Right renal cortex interstitium (tissue), 3 donors: ENCODE data around the gene TBX18. TPM values are rescaled to one million over a fixed set of nuclear protein-coding genes. Genes with fewer than 3 reads are reported as not detected.

Experiments used
- DNase-seq, 3 donors: peaks; one replicate each; pipeline ENCODE4 v3.0.0-alpha.2; 2013; ENCODE audit warnings: low read depth in 3 of 3, low spot score in 2 of 3
- polyA plus RNA-seq, 3 donors: library from polyadenylated mRNA; unstranded; fragments of 120-200 nt; gene quantifications; one replicate each; pipeline ENCODE4 v1.2.1, GENCODE V29; 2013; ENCODE audit not compliant: insufficient read length in 3 of 3

The TBX18 gene
- polyA plus RNA-seq, 3 donors: 6.5 to 8.7 (median 6.6) TPM

DNA sequence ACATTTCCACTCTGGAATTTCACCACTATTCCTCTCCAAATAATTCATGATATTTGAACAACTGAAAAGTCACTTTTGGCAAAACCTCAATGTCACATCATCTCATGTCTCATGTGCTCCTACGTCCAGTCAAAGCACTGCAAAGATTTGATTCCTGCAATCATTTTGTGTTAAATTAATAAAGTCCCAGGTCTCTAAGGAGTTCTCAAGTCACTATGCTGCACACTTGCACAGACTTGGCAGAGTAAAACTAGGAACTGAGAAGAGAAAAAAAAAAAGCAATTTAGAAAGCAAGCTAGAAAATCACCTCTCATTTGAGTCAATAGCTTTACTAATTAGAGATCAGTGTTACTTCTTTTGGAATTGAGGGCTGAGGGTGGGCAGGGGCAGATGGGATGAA, 11.2 kb downstream of the TBX18 start:
- no peak for DNase-seq

DNA sequence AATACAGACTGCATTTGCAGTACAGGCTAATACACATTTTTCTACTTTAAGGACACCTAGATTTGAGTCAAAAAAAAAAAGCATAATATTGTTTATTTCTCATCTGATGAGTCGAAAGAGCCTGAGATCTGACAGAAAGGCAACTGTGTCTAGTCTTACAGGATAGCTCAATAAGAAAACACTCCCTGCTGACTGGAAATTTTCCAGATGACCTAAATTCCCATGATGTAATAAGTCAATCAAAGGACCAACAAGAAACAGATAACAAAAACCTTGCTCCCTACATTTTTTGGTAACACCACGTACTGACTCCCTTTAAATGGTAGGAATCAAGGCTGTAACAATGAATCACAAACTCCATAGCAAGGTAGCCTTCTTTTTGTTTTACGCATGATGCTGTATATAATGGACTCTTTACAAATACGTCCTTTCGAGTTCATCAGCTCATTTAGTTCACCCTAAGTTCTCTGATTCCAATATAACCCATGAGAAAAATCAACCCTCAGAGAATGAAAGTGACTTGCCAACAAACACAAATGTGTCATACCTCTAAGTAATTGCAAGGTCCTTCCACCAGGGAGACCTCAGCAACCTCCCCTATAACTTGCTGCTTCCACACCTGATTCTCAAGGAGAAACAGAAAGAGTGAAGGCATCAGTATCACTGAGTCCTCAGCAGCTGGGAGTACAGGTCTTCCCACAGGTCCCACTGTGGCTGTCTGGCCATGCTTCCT, 12.1 kb downstream of the TBX18 start:
- no peak for DNase-seq

DNA sequence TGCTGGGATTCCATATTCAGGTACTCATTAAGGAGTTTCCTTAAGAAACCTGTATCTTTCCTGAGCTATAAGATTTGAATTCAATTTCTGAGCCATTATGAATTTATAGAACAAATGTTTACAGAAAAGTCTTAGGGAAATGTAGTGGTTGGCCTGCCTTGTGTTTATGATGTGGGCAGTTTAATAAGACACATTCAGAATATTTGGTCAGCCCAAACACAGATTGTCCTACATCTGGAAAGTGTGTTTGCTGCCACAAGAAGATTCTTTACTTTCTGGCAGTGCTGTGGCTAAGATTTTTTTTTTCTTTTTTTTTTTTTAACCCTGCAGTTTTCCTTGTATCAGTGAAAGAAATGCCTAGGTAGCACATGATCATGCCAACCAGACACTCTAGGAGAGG, 15.2 kb downstream of the TBX18 start:
- no peak for DNase-seq

DNA sequence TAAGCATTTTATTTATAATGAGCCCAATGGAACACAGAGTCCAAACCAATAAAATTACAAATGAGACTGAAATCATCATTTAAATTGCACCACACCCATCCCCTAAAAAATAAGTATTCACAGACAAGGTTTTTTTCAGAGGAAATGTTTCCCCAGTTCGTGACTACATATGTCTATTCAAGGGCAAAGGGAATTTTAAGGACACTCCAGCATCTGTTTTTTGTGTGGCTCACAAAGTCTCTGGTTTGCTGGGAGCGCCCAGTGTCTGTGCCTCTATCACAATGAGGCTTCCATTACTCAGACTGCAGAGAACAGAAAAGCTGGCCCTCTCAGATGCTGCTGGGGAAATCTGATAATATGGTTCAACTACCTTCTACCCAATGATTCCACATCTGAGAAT, 16.0 kb downstream of the TBX18 start:
- no peak for DNase-seq

DNA sequence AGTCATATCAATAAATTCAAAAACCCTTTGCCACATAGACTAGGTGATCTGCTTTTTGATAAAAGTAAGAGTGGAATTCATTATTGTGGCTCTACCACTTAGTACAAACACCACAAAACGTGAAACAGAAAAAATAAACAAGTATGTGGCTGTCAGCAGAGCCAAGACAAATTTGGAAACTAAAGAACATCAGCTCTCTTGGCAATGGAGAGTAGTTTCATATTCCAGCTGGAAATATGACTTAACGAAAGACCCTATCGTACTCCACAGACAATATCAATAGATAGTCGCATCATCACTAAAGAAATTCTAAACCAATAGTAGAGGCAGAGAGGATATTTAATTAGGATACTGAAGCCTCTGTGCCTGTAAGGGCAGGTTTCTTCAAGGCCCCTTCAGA, 20.8 kb downstream of the TBX18 start:
- DNase-seq: no peak

DNA sequence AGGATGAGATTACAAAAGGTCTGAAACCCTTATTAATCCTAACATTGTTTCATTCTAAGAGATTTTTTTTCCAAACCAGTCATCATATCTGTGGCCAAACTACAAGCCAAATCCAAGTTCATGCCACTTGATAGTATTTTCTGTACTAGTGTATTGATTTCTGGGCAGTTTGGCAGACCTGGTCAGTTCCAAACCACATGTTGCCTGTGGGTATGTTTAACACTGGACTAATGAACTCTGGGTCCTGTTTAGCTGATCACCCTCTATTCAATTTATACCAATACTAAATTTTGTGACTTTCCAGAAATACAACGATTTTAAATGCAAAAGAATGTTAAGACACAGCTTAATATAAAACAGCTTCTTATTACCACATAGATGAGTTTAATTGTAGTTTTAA, 24.0 kb downstream of the TBX18 start:
- no peak for DNase-seq

DNA sequence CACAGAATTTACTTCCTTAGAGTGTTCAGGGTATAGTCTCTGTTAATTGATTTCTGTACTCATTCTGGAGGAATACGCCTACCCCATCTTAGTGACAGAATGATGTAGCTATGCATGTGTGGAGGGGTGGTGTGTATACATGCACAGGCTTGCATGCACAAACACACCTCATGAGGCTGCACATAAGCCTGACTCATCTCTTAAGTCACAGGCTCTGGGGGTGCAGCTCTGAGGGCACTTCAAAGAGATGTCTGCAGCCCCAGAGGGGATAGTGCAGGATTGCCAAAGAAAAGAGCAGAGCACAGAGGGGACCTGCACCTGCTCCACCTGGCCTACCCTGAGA, 24.6 kb downstream of the TBX18 start:
- DNase-seq: no peak

DNA sequence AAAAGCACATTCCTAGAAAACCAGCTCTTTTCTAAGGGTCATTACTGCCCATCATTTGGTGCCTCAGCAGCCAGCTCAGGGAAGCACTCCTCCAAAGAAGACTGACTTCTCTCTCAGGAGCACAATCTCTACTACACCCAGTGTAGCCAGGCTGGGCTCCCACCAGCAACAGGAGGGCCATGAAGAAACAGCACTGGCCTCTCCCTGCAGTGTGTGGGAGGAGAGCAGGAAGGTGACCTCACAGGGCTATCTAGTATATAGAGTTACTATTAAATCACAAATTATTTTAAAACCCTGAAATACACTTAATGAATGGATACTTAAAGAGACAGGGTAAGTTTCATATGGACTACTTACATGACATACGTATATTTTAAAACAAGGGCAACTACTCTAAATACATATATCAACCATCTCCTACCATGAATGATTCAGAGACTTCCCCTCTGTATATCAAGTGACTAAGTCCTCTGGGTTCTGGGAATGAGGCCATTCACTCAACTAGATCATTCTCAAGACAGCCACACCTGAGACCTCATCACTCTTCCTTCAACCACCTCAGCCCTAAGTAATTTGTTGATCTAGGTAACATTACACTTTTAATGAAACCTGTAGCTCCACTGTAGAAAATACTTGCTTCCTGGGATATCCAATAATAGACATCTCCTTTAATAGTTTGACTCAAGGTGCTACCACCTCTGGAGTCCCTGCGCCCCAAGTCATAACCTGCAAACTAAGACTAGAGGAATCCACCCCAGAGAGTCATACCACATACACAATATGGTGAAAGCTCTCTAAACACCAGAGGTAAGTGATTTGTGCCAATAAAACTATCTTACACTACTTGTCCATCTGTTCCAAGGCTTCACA, 25.2 kb downstream of the TBX18 start:
- no peak for DNase-seq

DNA sequence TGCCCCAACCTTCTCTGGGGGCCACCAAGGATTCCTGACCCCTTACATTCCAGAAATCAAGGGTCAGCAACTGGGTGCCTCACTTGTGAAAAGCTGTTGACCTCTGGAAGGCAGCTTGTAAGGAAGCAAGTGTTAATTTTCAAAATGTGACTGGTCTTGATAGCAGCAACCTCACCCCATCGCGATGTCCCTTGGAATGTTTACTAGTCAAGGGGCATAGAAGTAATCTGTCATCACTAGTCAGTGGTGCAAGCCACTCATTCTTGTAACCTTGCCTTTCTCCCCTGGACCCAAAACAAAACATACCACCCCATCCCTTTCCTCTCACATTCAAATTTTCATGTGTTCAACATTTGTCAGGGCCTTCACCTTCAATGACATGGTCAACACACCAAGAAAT, 30.5 kb downstream of the TBX18 start:
- no peak for DNase-seq

DNA sequence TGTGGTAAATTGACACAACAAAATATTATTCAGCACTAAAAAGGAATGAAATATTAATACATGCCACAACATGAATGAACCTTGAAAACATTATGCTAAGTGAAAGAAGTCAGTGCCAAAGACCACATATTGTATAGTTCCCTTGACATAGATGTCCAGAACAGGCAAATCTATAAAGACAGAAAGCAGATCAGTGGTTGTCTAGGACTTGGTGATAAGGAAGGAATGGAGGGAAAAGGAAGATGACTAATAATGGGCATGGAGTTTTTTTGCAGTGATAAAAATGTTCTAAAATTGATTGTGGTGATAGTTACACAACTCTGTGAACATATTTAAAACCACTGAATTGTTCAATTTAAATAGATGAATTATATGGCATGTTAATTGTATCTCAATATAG, 32.5 kb downstream of the TBX18 start:
- no peak for DNase-seq

DNA sequence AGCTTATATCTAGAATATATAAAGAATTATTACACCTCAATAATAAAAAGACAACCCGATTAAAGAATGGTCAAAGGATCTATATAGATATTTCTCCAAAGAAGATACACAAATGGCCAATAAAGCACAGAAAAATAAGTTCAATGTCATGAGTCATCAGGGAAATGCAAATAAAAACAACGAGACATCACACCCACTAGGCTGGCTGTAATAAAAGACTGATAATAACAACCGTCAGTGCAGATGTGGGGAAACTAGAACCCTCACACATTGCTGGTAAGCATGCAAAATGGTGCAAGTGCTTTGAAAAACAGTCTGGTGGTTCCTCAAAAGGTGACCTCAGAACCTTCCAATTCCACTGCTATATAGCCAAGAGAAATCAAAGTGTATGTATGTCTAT, 33.0 kb downstream of the TBX18 start:
- DNase-seq: no peak

DNA sequence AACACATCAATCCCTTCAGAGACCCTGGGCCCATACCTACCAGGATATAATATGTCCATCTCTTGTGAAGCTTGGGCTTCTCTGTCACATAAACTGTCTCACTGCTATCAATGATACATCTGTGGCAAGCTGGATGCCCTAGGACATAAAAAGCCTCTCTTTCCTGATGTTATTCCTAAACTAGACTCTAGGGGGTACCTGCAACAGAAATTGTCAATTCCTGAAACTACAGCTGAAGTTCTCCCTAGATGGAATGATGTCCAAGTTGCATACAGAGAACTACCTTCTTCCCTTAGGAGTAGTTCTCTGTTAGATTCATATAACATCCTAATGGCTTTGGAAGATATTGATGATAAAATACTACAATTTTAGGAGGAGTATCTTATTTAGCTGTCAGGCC, 35.8 kb downstream of the TBX18 start:
- DNase-seq: no peak

DNA sequence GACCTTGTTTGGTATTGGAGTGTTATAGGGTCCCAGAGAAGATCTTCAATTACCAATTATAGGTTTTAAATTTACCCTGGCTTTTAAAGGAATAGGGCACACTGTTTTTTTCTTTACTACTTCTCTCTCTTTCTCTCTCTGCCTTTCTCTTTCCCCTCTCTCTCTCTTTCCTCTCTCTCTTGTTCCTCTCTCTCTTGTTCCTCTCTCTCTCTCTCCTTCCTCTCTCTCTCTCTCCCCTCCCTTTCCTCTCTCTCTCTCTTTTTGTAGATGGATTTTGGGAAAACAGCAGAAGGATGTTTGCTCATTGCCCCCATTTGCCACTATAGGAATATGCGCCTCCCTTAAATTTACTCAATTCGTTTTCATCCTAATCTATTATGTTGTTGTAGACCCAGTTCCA, 45.2 kb downstream of the TBX18 start:
- no peak for DNase-seq

DNA sequence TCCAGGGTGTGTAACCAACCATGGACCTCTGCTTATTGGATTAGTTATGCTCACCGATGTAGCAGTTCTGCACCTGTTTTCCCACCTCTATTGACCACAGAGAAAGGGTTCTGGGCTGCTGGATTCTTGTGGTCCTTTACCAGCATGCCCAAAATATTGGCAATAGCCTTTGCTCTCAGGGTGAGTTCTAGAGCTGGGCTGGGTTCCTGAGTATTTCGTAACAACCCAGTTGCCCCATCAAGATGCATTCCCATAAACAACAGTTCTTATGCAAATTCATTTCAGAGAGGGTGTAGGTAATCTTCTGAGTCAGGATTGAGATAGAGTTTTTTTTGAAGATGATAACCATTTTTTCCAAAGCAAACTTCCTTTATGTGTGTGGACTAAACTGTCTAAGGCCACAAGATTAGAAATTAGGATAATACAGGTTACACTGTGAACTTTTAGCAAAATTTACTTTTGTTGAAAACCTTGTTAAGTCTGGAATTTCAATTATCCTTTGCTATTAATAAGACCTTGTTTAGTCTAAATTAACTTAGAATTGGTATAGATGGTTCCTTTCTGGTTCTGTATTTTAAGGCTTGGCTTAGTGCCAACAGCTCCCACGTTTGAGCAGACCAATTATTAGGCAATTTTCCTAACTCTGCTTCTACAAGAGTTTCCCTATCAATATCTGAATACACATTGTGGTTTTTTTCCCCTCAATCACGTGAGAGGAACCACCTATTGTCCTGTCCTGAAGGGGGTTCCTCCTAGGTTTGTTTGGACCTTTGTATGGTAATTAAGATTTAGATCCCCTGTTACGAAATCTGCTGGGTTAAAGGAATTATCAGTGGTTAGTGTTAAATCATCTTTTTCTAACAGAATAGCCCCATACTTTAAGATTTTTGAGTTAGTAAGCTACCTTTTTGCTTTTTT, 46.1 kb downstream of the TBX18 start:
- DNase-seq: no peak

DNA sequence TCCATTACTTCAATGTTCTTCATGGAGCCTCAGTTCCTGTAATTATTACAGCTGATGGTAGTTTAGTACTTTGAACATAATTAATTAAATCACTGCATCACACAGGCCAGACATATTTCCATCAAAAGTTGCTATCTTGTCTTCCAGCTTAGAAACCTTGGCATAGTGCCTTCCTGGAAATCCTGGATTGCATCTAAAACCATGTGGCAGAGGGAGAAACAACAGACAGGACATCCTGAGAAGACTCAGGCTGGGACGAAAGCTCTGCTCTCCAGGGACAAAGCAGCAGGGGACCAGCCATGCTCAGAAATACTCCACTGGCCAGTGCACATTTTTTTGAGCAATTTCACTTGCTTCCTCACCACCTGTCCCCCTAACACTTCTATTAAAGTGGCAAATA, 55.3 kb downstream of the TBX18 start:
- DNase-seq: no peak

DNA sequence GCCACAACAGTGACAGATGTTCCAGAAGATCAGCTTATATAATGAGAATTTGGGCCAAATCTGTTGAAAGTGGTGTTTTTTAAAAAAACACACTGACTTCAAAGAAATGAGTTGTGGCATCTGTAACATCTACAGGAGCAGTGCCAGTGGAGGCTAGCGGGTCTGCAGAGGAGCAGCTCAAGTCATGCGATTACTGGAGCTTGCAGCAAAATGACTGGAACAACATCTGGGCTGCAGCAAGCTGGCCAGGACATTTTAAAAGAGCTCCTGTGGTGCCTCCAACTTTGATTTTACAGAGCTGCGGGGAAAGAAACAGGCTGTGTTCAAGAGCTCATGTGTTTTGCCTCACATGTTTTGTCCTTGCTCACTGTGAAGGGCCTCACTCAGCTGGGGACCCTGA, 57.2 kb downstream of the TBX18 start:
- DNase-seq: no peak

DNA sequence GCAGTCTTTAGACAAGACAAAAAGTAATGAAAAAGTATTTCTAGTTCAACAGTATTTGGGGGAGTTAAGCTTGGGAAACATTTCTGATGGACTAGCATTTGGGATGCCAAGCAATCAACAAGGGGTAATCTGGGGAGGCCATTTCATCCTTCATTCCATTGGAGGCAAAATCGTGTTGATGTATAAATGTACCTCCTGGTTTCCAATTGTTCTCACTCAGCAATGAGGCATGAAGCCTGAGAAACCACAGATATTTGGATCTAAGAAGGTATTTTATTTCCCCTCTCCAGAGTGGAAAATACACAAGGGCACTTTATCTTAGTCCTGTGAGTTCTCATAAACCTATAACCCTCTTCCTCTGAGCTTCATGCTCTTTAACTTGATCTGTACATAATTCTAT, 68.2 kb downstream of the TBX18 start:
- no peak for DNase-seq

DNA sequence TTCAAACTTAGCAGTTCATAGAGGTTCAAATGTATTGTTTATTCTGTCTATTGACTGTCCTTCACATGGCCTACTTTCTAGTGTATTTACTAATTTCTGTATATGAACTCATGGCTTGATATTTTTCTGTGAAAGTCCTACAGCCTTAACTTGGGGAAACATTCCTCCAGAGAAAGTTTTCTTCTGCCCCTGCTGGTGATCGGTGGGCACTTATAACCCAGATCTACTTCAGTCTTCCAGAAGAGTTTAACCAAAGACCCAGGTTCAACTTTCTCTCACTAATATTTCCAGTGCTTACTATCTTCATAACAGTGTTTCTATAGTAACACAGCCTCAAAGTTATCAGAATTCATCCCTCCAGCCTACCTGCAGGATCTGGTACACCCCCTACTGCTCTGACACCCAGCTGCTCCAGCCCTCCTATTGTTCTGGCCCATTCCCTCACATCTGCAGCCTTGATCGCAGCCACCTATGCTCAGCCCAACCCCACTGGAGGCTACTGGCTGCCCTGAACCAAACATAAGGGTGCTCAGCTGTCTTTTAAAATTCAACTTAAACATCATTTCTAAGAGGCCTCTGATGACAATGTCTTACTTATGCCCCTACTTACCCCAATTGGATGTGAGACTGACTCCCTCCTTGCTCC, 72.3 kb downstream of the TBX18 start:
- no peak for DNase-seq

DNA sequence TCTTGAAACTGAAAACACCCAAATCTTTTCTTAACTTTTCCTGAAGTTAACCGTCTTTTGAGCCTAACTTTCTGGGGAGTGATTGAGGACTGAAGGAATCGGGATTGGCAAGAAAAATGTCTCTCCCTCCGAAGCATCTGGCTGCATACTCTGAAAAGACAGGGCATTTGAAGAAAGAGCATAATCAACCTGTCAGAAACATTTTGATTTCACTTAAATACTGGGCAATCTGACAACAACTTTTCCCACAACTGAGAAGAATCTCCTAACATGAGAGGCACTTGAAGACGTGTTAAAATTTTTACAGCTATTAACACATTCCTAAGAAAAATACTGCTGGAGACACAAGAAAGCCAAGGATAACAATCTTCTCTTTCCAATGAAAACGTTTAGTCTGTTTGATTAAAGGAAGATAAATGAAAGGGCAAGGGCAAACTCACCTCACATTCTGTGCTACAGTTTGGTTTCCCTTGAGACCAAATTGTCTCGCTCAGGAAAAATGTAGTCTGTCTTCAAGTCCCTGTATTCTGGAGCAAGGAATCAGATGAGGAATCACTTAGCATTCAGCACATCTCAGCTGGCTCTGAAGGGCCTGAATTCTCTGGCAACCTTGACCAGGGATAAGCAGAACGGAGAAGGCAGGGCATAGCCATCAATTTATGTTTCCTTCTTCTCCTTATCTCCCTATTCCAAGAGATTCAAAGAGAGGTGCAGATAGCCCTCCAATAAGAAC, 76.1 kb downstream of the TBX18 start:
- DNase-seq: no peak

DNA sequence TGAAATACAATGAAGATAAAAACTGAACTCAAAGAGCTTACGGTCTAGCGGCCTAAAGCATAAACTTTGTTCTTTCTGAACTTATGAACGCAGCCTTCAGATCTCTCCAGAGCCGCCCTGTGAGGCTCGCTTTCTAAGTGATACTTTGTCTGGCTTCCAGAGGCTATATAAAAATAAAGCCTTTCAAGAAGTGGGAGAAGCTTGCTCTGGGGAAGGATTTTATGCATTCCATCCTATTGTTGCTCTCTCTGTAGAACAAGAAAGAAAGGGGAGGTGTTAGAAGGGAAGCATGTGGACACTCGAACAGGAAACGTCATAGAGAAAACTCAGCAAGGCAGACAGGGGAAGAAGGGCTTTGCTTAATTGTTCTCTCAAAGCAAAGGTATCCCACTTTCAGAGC, 77.0 kb downstream of the TBX18 start:
- no peak for DNase-seq
